ENCODE measurements around the gene ITPA.

The ITPA gene

GRCh38 chr20:3226864-3227263 is 17.6 kb downstream of the ITPA start:
- no peak for DNase-seq (ENCODE audit: extremely low spot score)
- POLR2A ChIA-PET: no interaction called here
- CTCF ChIA-PET: interaction anchor here (1.4 to 1.6 kb wide), 2 partner anchors 8 to 9 kb away, joined by 4 to 6 read pairs; no protein-coding TSS in a partner anchor
- TF ChIP-seq CTCF (IDR thresholded peaks at IDR 0.05; ENCODE audit: control extremely low read depth, extremely low read depth, low read depth, missing control alignments): no peak

GRCh38 chr20:3227506-3227905 is 18.2 kb downstream of the ITPA start:
- no peak for DNase-seq (ENCODE audit: extremely low spot score)
- TF ChIP-seq CTCF (IDR thresholded peaks at IDR 0.05; ENCODE audit: control extremely low read depth, extremely low read depth, low read depth, missing control alignments): no peak
- CTCF ChIA-PET: interaction anchor here (1.4 to 1.6 kb wide), 2 partner anchors 9 to 10 kb away, joined by 4 to 6 read pairs; no protein-coding TSS in a partner anchor
- POLR2A ChIA-PET: no interaction called here

DNA sequence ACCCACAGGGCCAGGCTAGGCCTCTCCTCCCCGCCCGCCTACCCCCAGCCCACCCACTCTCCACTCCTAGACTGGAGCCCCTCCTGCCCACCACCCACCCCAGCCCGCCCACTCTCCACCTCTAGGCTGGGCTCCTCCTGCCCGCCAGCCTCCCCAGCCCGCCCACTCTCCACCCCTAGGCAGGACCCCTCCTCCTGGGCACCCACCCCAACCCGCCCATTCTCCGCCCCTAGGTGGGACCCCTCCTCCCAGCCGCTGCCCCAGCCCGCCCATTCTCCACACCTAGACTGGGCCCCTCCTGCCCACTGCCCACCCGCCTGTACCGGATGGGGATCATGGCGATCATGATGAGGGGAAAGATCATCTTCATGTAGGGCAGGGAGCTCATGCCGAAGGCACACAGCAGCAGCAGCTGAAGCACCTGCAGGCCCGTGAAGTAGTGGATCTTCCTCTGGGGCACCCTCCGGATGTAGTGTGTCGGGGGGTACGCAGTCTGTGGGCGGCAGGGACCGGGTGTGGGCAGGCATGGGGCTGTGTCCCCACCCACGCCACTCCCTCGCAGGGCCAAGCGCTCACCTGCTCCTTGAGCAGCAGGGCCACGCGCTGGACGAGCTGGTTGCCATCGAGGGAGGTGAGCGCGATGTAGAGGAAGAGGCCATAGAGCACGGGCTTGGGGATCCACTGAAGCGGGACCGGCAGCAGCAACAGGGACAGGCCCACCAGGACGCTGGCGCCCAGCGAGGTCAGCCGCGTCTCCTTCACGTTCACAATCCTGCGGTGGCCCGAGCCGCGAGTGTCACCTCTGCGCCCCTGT is 18.8 kb downstream of the ITPA start:
- ChIA-PET CTCF (interaction anchor here (1.4 to 1.6 kb wide), 2 partner anchors 9 to 11 kb away, joined by 4 to 6 read pairs; no protein-coding TSS in a partner anchor), POLR2A (no interaction called here)
- DNase-seq (ENCODE audit: extremely low spot score): no peak
- TF ChIP-seq CTCF (IDR thresholded peaks at IDR 0.05; ENCODE audit: control extremely low read depth, extremely low read depth, low read depth, missing control alignments): no peak

GRCh38 chr20:3228750-3229032 is 19.4 kb downstream of the ITPA start:
- DNase-seq (ENCODE audit: extremely low spot score): no peak
- CTCF ChIA-PET: interaction anchor here (1.6 kb wide), 1 partner anchor 11 kb away, joined by 6 read pairs; no protein-coding TSS in a partner anchor
- TF ChIP-seq CTCF (IDR thresholded peaks at IDR 0.05; ENCODE audit: control extremely low read depth, extremely low read depth, low read depth, missing control alignments): no peak
- POLR2A ChIA-PET: no interaction called here

- POLR2A ChIA-PET: no interaction called here
- CTCF ChIA-PET: interaction anchor here (0.6 kb wide), 1 partner anchor 720 kb away, joined by 3 read pairs; no protein-coding TSS in a partner anchor
Measured at GRCh38 chr20:3229158-3229557, 19.9 kb downstream of the ITPA start.

GRCh38 chr20:3229798-3230197 is 20.5 kb downstream of the ITPA start:
- no peak for TF ChIP-seq CTCF (IDR thresholded peaks at IDR 0.05; ENCODE audit: control extremely low read depth, extremely low read depth, low read depth, missing control alignments)
- CTCF ChIA-PET: interaction anchor here (0.6 kb wide), 1 partner anchor 721 kb away, joined by 3 read pairs; no protein-coding TSS in a partner anchor
- POLR2A ChIA-PET: no interaction called here
- DNase-seq (ENCODE audit: extremely low spot score): no peak

More at GRCh38 chr20:3229158-3229557, 19.9 kb downstream of the ITPA start:
- DNase-seq (ENCODE audit: extremely low spot score): no peak
- no peak for TF ChIP-seq CTCF (IDR thresholded peaks at IDR 0.05; ENCODE audit: control extremely low read depth, extremely low read depth, low read depth, missing control alignments)

Data from GM10248 (cell line).